NB4 (cell line): ENCODE data around the gene VGF.

ENCODE experiments used
- CTCF ChIP-seq: IDR thresholded peaks from one replicate; pipeline ENCODE4 v1.5.1; 2012; ENCODE audit warnings: low read depth, low read length
- POLR2A ChIP-seq: IDR thresholded peaks from 2 replicates; pipeline ENCODE4 v1.6.1; 2011; ENCODE audit warnings: mild to moderate bottlenecking; ENCODE audit not compliant: insufficient read length; ENCODE audit errors: extremely low read depth

- no peak for TF ChIP-seq POLR2A
- TF ChIP-seq CTCF = no peak
Observed at GRCh38 chr7:101116898-101117297, 48.5 kb downstream of the VGF start.
